Endothelial cell of umbilical vein (primary cell): ENCODE data around the gene CALN1. TPM values are rescaled to one million over a fixed set of nuclear protein-coding genes. Genes with fewer than 3 reads are reported as not detected.

ENCODE experiments used
- BruUV-seq: library from RNA; stranded (reverse); fragments of 400-500 nt; replicated peaks from 2 replicates; lab custom pipeline; 2021; lab: Mats Ljungman, UMichigan
- CTCF ChIA-PET: fragments of 300-600, 350-600 bp; sonication (Branson Sonifier 250); formaldehyde crosslinking; loops from one replicate; lab custom pipeline; 2021; ENCODE audit warnings: antibody characterized with exemption, inconsistent platforms; lab: Charles Lee
- POLR2A ChIA-PET: fragments of 300-600, 350-600 bp; sonication (Branson Sonifier 250); formaldehyde crosslinking; loops from one replicate; lab custom pipeline; 2021; ENCODE audit warnings: antibody characterized with exemption, inconsistent platforms; lab: Charles Lee
- DNase-seq: peaks from one replicate; pipeline ENCODE4 v3.0.0-alpha.2; 2011; ENCODE audit warnings: low read depth, low spot score
- FAIRE-seq: peaks from 2 replicates; lab custom pipeline; 2011; peaks lifted over from hg19 to GRCh38; lab: Jason Lieb, UNC
- H2AFZ ChIP-seq: 2 replicates; pipeline ENCODE4 v1.6.0; 2012; ENCODE audit warnings: low read depth, low read length, control low read depth, inconsistent platforms
- H3K27ac ChIP-seq: 2 replicates; pipeline ENCODE4 v1.5.1; 2011; ENCODE audit warnings: low read depth, mild to moderate bottlenecking, control low read depth, low read length, moderate library complexity; ENCODE audit not compliant: insufficient read depth
- H3K27me3 ChIP-seq, 2 experiments: 2 replicates each; pipeline versions ENCODE4 v1.6.0 to v1.6.1; 2011; ENCODE audit warnings: low read length in 2 of 2, mixed read lengths in 1 of 2; ENCODE audit not compliant: control insufficient read depth in 2 of 2, insufficient read depth in 2 of 2
- H3K36me3 ChIP-seq, 2 experiments: 2 replicates in 1 of 2; 3 replicates in 1 of 2; pipeline ENCODE4 v1.5.1; 2011; ENCODE audit warnings: low read length in 2 of 2, mild to moderate bottlenecking in 1 of 2, moderate library complexity in 1 of 2; ENCODE audit not compliant: control insufficient read depth in 2 of 2, insufficient read depth in 2 of 2; ENCODE audit errors: extremely low read depth in 1 of 2
- H3K4me1 ChIP-seq: 3 replicates; pipeline ENCODE4 v1.5.1; 2011; ENCODE audit warnings: mild to moderate bottlenecking, low read length; ENCODE audit not compliant: control insufficient read depth, insufficient read depth; ENCODE audit errors: extremely low read depth
- H3K4me2 ChIP-seq: 2 replicates; pipeline ENCODE4 v1.6.1; 2011; ENCODE audit warnings: low read length, control low read depth, mixed read lengths; ENCODE audit not compliant: insufficient read depth
- H3K4me3 ChIP-seq, 3 experiments: fragments of 200-600 bp in 1 of 3; sonication (generic), shearing (Covaris generic) in 1 of 3; replicated peaks in 1 of 3; 2 replicates each; pipeline ENCODE4 v1.5.1; 2011 to 2016; ENCODE audit warnings: control low read depth in 3 of 3, low read length in 3 of 3, mild to moderate bottlenecking in 2 of 3, inconsistent platforms in 1 of 3, low read depth in 1 of 3, moderate library complexity in 1 of 3; ENCODE audit not compliant: insufficient read depth in 1 of 3
- H3K79me2 ChIP-seq: 2 replicates; pipeline ENCODE4 v1.6.0; 2012; ENCODE audit warnings: low read length, inconsistent platforms; ENCODE audit not compliant: control insufficient read depth, insufficient read depth
- H3K9ac ChIP-seq: replicated peaks from 2 replicates; pipeline ENCODE3; 2011; ENCODE audit warnings: low read length, control low read depth; ENCODE audit not compliant: insufficient read depth; ENCODE audit errors: extremely low read depth
- H3K9me1 ChIP-seq: replicated peaks from 3 replicates; pipeline ENCODE4 v1.6.0; 2011; ENCODE audit warnings: mild to moderate bottlenecking, low read length; ENCODE audit not compliant: control insufficient read depth, insufficient read depth; ENCODE audit errors: extremely low read depth
- H3K9me3 ChIP-seq: replicated peaks from 2 replicates; pipeline ENCODE4 v1.5.1; 2012; ENCODE audit warnings: low read length, inconsistent platforms; ENCODE audit not compliant: control insufficient read depth, insufficient read depth
- H4K20me1 ChIP-seq: replicated peaks from 2 replicates; pipeline ENCODE3; 2011; ENCODE audit warnings: mild to moderate bottlenecking, low read length; ENCODE audit not compliant: control insufficient read depth, insufficient read depth; ENCODE audit errors: extremely low read depth
- CTCF ChIP-seq, 2 donors: IDR thresholded peaks; 1 replicate in 1 of 2; 2 replicates in 1 of 2; pipeline ENCODE4 v1.5.1; 2011; ENCODE audit warnings: low read length in 2 of 2, mild to moderate bottlenecking in 2 of 2, moderate library complexity in 2 of 2, control low read depth in 1 of 2, inconsistent platforms in 1 of 2, low read depth in 1 of 2; ENCODE audit not compliant: insufficient read depth in 1 of 2; ENCODE audit errors: extremely low read depth in 1 of 2
- EZH2 ChIP-seq: IDR thresholded peaks from 2 replicates; pipeline ENCODE4 v1.6.1; 2012; ENCODE audit warnings: borderline replicate concordance, low read depth, mild to moderate bottlenecking, moderate library complexity, low read length, inconsistent platforms; ENCODE audit not compliant: severe bottlenecking
- FOS ChIP-seq: IDR thresholded peaks from 2 replicates; pipeline ENCODE4 v1.6.1; 2011; ENCODE audit warnings: mild to moderate bottlenecking, low read length, moderate library complexity, borderline replicate concordance; ENCODE audit not compliant: insufficient read depth
- GATA2 ChIP-seq: IDR thresholded peaks from 2 replicates; pipeline ENCODE4 v1.7.0; 2011; ENCODE audit warnings: low read depth, mild to moderate bottlenecking, moderate library complexity, mixed read lengths, low read length; ENCODE audit not compliant: insufficient read length, insufficient read depth
- JUN ChIP-seq: IDR thresholded peaks from 2 replicates; pipeline ENCODE4 v1.6.1; 2011; ENCODE audit warnings: borderline replicate concordance, low read depth; ENCODE audit not compliant: insufficient read length, insufficient read depth
- MAX ChIP-seq: IDR thresholded peaks from 2 replicates; pipeline ENCODE4 v1.6.1; 2011; ENCODE audit not compliant: insufficient read depth, insufficient read length
- MYC ChIP-seq: IDR thresholded peaks from one replicate; pipeline ENCODE4 v1.6.1; 2011; ENCODE audit warnings: mild to moderate bottlenecking, low read depth, low read length
- POLR2A ChIP-seq: IDR thresholded peaks from 2 replicates; pipeline ENCODE4 v1.6.1; 2012; ENCODE audit warnings: low read depth, mild to moderate bottlenecking, control low read depth, low read length
- POLR2AphosphoS5 ChIP-seq: IDR thresholded peaks from 2 replicates; pipeline ENCODE4 v1.6.1; 2012; ENCODE audit warnings: low read depth, mild to moderate bottlenecking, control low read depth, low read length, moderate library complexity; ENCODE audit not compliant: insufficient read depth
- dilution Hi-C: fragments of 300-500 bp; cut with MboI; formaldehyde crosslinking; loops from one replicate; pipeline ENCODE4 v1.15.0; 2019; ENCODE audit warnings: low sequenced_read_pairs; ENCODE audit not compliant: extremely low pct_ligation_motif_present
- intact Hi-C: fragments of 100-400 bp; cut with micrococcal nuclease; formaldehyde crosslinking; loops from one replicate; pipeline ENCODE4 v1.10.0; 2022
- polyA plus RNA-seq, 4 experiments: library from polyadenylated mRNA; depleted of rRNA in 3 of 4; stranded (reverse) in 3 of 4; unstranded in 1 of 4; fragments of >200 nt; gene quantifications; 2 replicates each; pipeline versions ENCODE4 v1.2.1 to v1.2.3, GENCODE V29; 2011 to 2012; ENCODE audit warnings: missing spikeins in 1 of 4
- total RNA-seq: library from RNA; stranded (reverse); gene quantifications from 2 replicates; pipeline ENCODE4 v1.2.3, GENCODE V29; 2021

The CALN1 gene
- total and polyA plus RNA-seq, 2 donors (not counting 3 experiments of a cell fraction or from before 2014, with no cell fraction given): not detected

GRCh38 chr7:71804256-71804655, 607.9 kb downstream of the CALN1 start:
- Histone ChIP-seq H3K27me3 (no peaks in the 10 kb centered on the region), H4K20me1 (no peaks in the 10 kb centered on the region), H3K4me1 (no peaks in the 10 kb centered on the region), H3K79me2 (no peaks in the 10 kb centered on the region), H3K4me2 (no peak overlapping the region), H3K27ac (no peak overlapping the region), H2AFZ (no peak overlapping the region), H3K9me3 (peaks cover 2% of the 10 kb centered on the region), H3K9ac (no peak overlapping the region), H3K36me3 (no peaks in the 10 kb centered on the region), H3K4me3 (no peak overlapping the region), H3K9me1 (no peaks in the 10 kb centered on the region)
- FAIRE-seq: no peak
- dilution Hi-C loops (no loop called here), intact Hi-C loops (no loop called here)
- no peak for DNase-seq
- BruUV-seq: no TSS peak
- CTCF ChIA-PET: interaction anchor here (0.6 kb wide), 1 partner anchor 716 kb away, joined by 3 read pairs; no protein-coding TSS in a partner anchor
- POLR2A ChIA-PET: no interaction called here
- TF ChIP-seq MAX: no peak
- no peak for TF ChIP-seq CTCF (IDR thresholded peaks at IDR 0.05; ENCODE audit: extremely low read depth in 1 of 2, insufficient read depth in 1 of 2, low read depth in 1 of 2, low read length in 2 of 2)
- TF ChIP-seq JUN: no peak
- no peak for TF ChIP-seq GATA2
- no peak for TF ChIP-seq FOS
- no peak for TF ChIP-seq MYC
- TF ChIP-seq POLR2A: no peak
- no peak for TF ChIP-seq EZH2
- no peak for TF ChIP-seq POLR2AphosphoS5
